GM11168 (cell line): ENCODE measurements around the gene PHEX.

Experiments used
- in situ Hi-C: fragments of 300-500 bp; cut with MboI; formaldehyde crosslinking; loops from one replicate; pipeline ENCODE4 v1.12.0; 2022; ENCODE audit warnings: low sequenced_read_pairs; ENCODE audit not compliant: unreplicated experiment

The PHEX gene

DNA sequence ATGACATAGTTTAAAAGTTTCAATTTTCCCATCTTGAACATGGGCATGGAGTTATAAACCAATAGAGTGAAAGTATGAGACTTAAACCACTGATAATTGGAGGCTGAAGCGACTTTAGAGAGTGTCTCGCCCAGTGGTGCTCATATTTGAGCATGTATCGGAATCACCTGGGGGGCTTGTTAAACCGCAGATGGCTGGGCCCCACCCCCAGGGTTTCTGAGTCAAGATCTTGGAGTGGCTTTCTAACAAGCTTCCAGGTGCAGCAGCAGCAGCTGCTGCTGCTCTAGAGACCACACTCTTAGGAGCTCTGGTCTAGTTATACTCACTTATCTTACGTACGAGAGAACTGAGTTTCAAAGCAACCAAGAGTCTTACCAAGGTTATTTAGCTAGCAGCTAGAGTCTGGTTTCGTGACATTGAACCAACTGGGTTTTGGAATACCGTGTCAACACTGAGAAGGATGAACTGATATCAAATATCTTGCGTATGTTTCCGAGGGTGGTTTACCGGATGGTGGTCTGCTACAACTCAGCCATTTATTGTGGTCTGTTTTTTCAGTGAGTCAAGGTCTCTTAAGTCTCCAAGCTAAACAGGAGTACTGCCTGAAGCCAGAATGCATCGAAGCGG lies 5.9 kb downstream of the PHEX start:
- in situ Hi-C loops, result no loop called here

- in situ Hi-C loops, result no loop called here
These were observed 7.4 kb downstream of the PHEX start for GRCh38 chrX:22039541-22039940.

- in situ Hi-C loops, result no loop called here
These were observed 8.1 kb downstream of the PHEX start for GRCh38 chrX:22040184-22040583.

- in situ Hi-C loops, result no loop called here
These were observed 9.9 kb downstream of the PHEX start for GRCh38 chrX:22041907-22042530.

DNA sequence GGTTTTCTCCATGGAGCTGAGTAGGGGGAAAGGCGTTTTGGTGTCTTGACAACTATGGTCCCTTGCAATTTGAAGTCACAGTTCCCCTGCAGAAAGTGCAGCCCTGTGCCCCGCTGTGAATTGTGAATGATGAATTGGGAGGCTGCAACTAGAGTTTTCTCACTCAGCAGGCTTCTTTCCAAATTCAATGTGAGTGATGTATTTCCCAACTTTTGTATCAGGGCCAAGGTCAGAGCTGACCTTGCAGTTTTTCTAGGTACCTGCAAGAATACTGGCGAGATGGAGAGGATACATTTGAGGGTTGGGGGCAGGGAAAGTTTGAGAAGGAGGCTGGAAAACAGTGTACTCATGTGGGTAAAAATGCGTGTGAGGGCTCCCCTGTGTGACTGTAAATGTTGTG lies 11.7 kb downstream of the PHEX start:
- in situ Hi-C loops, result no loop called here

DNA sequence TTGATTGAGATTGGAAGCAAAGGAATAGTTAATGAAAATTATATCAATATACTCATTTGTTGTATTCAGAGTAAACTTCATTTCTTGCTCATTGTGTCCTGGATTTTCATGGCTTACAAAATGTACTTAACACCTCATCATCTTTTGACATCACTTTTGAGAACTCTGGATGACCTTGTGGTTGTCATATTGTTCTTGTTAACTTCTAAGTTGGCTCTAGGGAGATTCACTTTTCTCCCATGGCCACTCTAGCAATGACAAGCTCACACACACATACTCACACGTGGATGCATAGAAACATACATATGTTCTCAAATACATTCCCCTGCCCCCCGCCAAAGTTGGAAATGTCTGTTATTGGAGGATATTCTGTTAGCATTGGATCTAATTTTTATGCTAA lies 15.3 kb downstream of the PHEX start:
- in situ Hi-C loops, result no loop called here

- in situ Hi-C loops, result no loop called here
These were observed 21.4 kb downstream of the PHEX start for GRCh38 chrX:22053481-22053880.

DNA sequence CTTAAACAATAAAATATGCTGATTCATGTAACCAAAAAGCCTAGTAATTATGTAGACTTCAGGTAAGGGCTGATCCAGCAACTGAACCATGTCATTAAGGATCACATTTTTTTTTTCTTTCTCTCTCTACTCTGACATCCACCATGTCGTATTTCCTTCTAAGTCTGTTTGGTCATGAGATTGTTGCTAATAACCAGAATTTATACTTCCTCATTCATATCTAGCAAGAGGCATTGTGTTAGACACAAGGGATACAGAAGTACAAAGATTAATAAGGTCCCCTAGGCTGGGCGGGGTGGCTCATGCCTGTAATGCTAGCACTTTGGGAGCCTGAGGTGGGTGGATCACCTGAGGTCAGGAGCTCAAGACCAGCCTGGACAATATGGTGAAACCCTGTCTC lies 24.1 kb downstream of the PHEX start:
- in situ Hi-C loops, result no loop called here

GRCh38 chrX:22057667-22058066 lies 25.5 kb downstream of the PHEX start:
- in situ Hi-C loops, result no loop called here

- in situ Hi-C loops, result no loop called here
These were observed 27.6 kb downstream of the PHEX start for GRCh38 chrX:22059775-22060174.

- in situ Hi-C loops, result no loop called here
These were observed 28.5 kb downstream of the PHEX start for GRCh38 chrX:22060415-22061280.

DNA sequence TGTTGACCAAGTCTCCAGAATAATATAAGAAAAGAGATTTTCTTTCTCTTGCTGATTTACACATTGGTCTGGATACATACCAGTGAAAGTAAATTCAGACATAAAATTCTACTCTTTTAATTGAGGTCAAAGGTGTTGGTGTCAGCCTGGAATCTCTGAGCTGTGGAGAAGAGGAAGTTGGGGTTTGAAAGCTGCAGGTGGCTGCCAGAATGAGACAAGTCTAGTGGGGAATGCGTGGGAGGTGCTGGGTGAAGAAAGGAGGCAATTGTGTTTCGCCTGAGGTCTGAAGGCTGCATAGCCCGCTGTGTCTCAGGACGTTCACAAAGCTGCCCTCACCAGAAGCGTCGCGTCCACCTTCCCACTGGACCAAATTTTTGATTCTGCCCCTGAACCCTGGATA lies 31.2 kb downstream of the PHEX start:
- in situ Hi-C loops, result no loop called here

- in situ Hi-C loops, result no loop called here
These were observed 37.5 kb downstream of the PHEX start for GRCh38 chrX:22069586-22069985.

- in situ Hi-C loops, result no loop called here
These were observed 41.8 kb downstream of the PHEX start for GRCh38 chrX:22073928-22074327.

- in situ Hi-C loops, result no loop called here
These were observed 46.0 kb downstream of the PHEX start for GRCh38 chrX:22078117-22078516.

GRCh38 chrX:22081475-22082092 lies 49.5 kb downstream of the PHEX start:
- in situ Hi-C loops, result no loop called here

DNA sequence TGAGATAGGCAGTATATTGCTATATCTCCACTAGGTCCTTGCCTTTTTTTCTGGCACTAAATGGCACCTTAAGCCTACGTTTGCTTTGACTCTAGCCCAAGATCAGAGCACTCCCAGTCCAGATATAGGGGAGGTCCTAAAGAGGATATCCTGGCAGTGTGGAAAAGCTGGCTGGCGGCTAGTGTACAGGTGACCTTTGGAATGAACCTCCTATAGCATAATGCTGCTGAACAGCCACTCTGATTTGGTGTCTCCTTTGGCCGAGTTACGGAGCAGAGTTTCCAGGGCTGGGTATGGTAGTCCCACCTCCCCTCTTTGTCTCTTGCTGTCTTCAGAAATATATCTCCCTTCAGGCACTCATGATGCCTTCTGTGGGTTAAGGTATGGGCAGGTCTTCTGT lies 53.9 kb downstream of the PHEX start:
- in situ Hi-C loops, result no loop called here

DNA sequence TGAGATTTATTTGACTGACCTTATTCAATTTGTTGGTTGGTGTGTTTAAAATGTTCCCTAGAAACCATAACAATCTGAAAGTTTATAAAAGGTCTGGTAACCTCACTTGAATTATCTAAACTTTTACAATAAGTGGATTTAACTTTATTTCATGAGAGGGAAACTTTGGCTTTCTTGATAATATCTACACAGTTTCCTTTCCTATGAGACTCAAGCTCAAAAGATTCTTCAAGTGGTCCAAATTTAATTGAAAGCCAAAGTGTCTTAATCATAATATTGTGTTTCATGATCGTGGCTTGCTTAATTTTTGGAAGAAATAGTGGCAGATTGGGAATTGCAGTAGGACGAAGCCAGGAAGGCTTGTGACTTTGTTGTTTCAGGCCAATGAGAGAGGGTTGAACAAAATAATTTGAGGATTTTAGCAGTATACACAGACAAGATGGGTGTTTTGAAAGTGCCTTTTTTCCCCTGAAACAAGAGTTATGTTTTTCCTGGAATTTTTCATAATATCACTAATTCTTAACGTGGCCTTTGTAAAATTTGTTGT lies 55.0 kb downstream of the PHEX start:
- in situ Hi-C loops, result no loop called here

GRCh38 chrX:22088326-22088725 lies 56.2 kb downstream of the PHEX start:
- in situ Hi-C loops, result no loop called here

- in situ Hi-C loops, result no loop called here
These were observed 58.1 kb downstream of the PHEX start for GRCh38 chrX:22090181-22090580.

DNA sequence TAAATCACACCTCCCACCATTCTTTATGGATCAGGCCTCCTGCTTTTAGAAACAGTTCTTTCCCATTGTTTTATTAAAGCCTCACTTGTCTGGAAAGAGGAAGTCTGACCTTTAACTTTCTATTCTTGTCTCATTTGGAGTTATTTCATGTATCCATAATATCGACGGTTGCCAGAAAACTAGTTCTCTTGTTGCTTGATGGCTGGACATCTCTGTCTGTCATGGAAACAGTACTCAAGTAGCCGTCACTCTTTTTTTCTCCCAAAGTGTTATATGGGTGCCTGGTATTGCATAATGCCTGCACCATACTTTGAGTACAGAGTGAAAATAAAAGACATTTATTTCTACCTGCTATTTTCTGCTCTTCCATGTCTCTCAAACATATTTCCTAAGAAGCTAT lies 61.4 kb downstream of the PHEX start:
- in situ Hi-C loops, result no loop called here
